Stomach (tissue), 9 donors: ENCODE results near the gene ARHGAP35. TPM values are rescaled to one million over a fixed set of nuclear protein-coding genes. Genes with fewer than 3 reads are reported as not detected.

Source experiments
- DNase-seq, 2 donors: peaks; one replicate each; pipeline versions ENCODE4 v3.0.0 to v3.0.0-alpha.2; 2013 to 2019
- H3K27ac ChIP-seq, 5 donors: fragments of 200-600 bp in 4 of 5; sonication (generic) in 4 of 5; one replicate each; pipeline ENCODE4 v1.5.1; 2013 to 2019; ENCODE audit warnings: mild to moderate bottlenecking in 1 of 5, moderate library complexity in 1 of 5
- H3K27me3 ChIP-seq, 3 donors: fragments of 200-600 bp; sonication (generic); one replicate each; pipeline ENCODE4 v1.5.1; 2017 to 2019; ENCODE audit warnings: mixed run types in 1 of 3
- H3K36me3 ChIP-seq, 4 donors: fragments of 200-600 bp; sonication (generic); 1 replicate in 3 of 4; 2 replicates in 1 of 4; pipeline ENCODE4 v1.5.1; 2016 to 2019
- H3K4me1 ChIP-seq, 4 donors: fragments of 200-600 bp; sonication (generic); one replicate each; pipeline ENCODE4 v1.5.1; 2016 to 2019
- H3K4me3 ChIP-seq, 4 donors: fragments of 200-600 bp; sonication (generic) in 3 of 4; one replicate each; pipeline ENCODE4 v1.5.1; 2016 to 2019; ENCODE audit warnings: mild to moderate bottlenecking in 1 of 4
- H3K9me3 ChIP-seq, 4 donors: fragments of 200-600 bp; sonication (generic); one replicate each; pipeline ENCODE4 v1.5.1; 2016 to 2019
- EP300 ChIP-seq: sonication (generic); formaldehyde crosslinking; IDR thresholded peaks from one replicate; pipeline ENCODE4 v1.6.1; 2017; ENCODE audit warnings: antibody characterized with exemption
- POLR2A ChIP-seq, 4 donors: fragments of 450-650 bp; IDR thresholded peaks; one replicate each; pipeline ENCODE4 v1.6.1; 2016; ENCODE audit warnings: antibody characterized with exemption in 4 of 4, control low read depth in 2 of 4, mild to moderate bottlenecking in 1 of 4, moderate library complexity in 1 of 4
- POLR2AphosphoS5 ChIP-seq, 3 donors: sonication (generic); formaldehyde crosslinking; IDR thresholded peaks; one replicate each; pipeline ENCODE4 v1.6.1; 2016; ENCODE audit warnings: antibody characterized with exemption in 3 of 3
- WGBS, 5 donors: extraction: QIAGEN DNeasy Blood & Tissue Kit in 3 of 5; methylation state at CpG; one replicate each; pipeline versions ENCODE4 v1.1.5 to v1.1.7; 2013 to 2018; 5-methylcytosine and 5-hydroxymethylcytosine counted together
- intact Hi-C: fragments of 100-400 bp; cut with DNase I; formaldehyde crosslinking; loops from one replicate; pipeline ENCODE4 v1.15.1; 2023; ENCODE audit warnings: low total_unique reads
- polyA plus RNA-seq, 3 donors: library from polyadenylated mRNA; stranded (reverse); fragments of 200-250 nt; gene quantifications; one replicate each; pipeline ENCODE4 v1.2.3, GENCODE V29; 2013
- total RNA-seq, 5 donors: library from RNA; depleted of rRNA; stranded (reverse); fragments of >200 nt; gene quantifications; one replicate each; pipeline versions ENCODE4 v1.1.0 to v1.2.3, GENCODE V29; 2014 to 2016
- TF ChIP-seq, protein P1 (sequence below), 7 experiments: fragments of 450-650 bp in 4 of 7; fragments of 200-600 bp in 3 of 7; sonication (generic) in 3 of 7; IDR thresholded peaks; one replicate each; pipeline ENCODE4 v1.5.1; 2016 to 2019; ENCODE audit warnings: antibody characterized with exemption in 7 of 7, control low read depth in 2 of 7, mild to moderate bottlenecking in 1 of 7
- donor health status: healthy with polysubstance abuse.
- donor health status: Bipolar disorder and iron deficiency.
- donor health status: healthy.

ARHGAP35 gene
- total and polyA plus RNA-seq, 8 donors: 5.6 to 200 (median 19.7) TPM

DNA sequence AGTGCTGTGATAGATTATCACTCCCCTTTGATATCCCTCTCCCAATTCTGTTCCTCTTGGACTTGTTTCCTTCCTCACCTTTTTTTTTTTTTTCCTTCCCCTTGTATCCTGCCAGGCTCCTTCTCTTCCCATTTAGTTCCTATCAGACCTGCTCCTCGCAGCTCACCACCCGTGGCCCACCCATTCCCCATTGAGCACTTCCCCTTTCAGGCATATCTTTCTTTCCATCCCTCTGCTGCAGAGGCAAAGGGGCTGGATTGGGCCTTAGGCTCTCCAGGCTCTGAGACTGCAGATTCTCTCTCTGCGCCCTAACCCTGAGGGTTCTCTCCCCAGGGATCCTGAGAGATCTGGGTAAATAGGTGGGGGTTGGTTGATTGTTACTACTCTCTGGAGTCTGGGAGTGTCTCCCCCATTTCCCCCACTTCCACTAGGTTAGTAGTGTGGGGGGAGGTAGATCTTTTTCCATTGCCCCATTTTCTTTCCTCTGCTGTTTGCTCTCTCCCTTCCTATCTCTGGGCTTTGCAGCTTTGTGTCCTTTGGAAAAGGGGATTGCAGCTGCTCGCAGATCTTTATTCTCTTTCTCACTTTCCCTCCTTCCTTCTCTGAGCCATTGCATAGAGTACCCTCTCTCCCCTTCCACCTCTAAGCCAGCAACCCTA is 2.3 kb downstream of the ARHGAP35 start:
- Histone ChIP-seq H3K4me1 (peaks cover 62 to 76% (median 74%) of the 10 kb centered on the region in 4 donors), H3K36me3 (no peaks in the 10 kb centered on the region), H3K9me3 (no peaks in the 10 kb centered on the region), H3K27me3 (no peaks in the 10 kb centered on the region), H3K4me3 (peak overlapping the region; percentile 80 to 95 (median 91)), H3K27ac (peak overlapping the region; percentile 59 to 99 (median 97))
- 37 to 54% (median 40%) methylated on average over 4 of the region's 4 CpGs for WGBS, 5 donors
- no peak for DNase-seq
- TF ChIP-seq EP300 (no peak), POLR2AphosphoS5 (IDR thresholded peaks at IDR 0.05) (no peak), POLR2A (IDR thresholded peaks at IDR 0.05) (no peak)
- TF ChIP-seq, protein P1, sequence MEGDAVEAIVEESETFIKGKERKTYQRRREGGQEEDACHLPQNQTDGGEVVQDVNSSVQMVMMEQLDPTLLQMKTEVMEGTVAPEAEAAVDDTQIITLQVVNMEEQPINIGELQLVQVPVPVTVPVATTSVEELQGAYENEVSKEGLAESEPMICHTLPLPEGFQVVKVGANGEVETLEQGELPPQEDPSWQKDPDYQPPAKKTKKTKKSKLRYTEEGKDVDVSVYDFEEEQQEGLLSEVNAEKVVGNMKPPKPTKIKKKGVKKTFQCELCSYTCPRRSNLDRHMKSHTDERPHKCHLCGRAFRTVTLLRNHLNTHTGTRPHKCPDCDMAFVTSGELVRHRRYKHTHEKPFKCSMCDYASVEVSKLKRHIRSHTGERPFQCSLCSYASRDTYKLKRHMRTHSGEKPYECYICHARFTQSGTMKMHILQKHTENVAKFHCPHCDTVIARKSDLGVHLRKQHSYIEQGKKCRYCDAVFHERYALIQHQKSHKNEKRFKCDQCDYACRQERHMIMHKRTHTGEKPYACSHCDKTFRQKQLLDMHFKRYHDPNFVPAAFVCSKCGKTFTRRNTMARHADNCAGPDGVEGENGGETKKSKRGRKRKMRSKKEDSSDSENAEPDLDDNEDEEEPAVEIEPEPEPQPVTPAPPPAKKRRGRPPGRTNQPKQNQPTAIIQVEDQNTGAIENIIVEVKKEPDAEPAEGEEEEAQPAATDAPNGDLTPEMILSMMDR (IDR thresholded peaks at IDR 0.05): no peak
- intact Hi-C loops: loop anchor here (5.0 kb wide), 1 partner anchor 129 kb away; no protein-coding TSS in a partner anchor

DNA sequence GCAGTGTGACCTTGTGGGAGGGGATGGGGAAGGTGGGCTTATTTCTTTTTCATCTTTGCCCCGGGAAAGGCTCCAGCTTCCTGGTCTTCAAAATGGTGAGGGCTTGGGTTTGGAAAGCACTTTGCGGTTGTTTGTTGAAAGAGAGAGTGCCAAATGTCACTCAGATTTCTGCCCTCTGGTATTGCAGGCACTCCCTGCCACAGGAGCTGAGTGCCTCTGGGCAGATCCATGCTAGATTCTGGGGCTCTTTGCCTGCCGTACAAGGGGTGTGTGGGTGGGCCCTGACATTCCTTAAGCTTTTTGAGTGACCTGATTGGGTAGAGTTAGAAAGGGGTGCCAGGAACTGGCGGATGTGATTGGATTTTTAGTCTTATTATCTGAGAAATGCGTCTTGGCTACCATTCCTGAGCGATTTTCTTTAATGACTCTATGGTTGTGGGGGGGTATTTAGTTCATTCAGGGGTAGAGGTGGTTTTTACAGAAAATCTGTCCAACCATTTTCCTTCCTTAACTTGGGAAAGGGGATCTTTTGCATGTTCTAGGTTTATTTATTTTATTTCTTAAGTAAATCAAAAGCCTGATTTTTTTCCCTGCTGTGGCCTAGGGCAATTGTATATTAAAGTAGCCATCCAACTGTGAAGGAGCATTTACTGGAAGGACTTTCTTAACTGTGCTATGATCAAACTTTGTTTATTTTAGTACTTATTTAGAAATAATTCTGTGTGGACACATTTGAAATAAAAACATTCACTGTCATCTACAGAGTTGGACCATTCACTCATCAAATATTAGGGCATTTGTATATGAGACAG is 3.2 kb downstream of the ARHGAP35 start:
- WGBS, 5 donors: 15 to 25% (median 20%) methylated on average over 6 of the region's 6 CpGs
- TF ChIP-seq EP300 (no peak), POLR2AphosphoS5 (IDR thresholded peaks at IDR 0.05) (peak in 1 of 3 donors; percentile 40)
- H3K27ac ChIP-seq: peak overlapping the region; percentile 59 to 99 (median 97)
- DNase-seq: peak; percentile 39 to 69
- peaks cover 62 to 86% (median 80%) of the 10 kb centered on the region in 4 donors for H3K4me1 ChIP-seq
- peak overlapping the region; percentile 16 to 95 (median 84) for H3K4me3 ChIP-seq
- no peaks in the 10 kb centered on the region for H3K36me3 ChIP-seq
- intact Hi-C loops: loop anchor here (5.0 kb wide), 1 partner anchor 128 kb away; no protein-coding TSS in a partner anchor
- H3K9me3 ChIP-seq: no peaks in the 10 kb centered on the region
- H3K27me3 ChIP-seq: no peaks in the 10 kb centered on the region

DNA sequence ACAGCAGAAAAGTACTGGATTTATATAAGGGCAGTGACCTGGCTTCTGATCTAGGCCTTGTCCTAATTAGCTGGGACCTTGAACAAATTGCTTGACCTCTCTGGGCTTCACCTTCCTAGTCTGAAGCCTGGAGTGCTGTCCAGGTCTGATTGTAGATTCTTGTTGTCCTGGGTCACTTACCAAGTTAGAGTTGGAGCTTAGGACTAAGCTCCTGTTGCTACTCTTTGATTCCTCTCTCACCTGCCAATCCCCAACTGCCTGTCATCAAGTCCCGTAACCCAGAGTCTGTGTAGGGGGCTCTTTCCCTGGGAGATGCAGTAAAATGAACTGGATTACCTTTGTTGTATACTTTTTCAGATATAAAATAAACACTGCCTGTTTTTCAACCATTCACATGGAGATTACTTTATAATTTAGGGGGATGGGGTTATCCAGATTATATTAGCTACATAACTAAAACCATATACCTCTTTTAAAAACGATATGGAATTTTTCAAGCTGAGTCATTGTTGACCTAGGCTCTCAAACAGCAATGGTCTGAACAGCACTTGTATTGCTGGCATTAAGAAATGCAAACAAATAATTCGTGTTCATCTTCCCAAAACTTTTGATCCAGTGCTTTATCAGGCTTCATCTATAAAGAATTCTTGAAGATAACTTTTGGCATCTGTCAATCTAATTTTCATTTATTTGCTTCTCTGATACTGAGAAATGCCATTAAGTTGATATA is 5.8 kb downstream of the ARHGAP35 start:
- Histone ChIP-seq H3K27me3 (no peaks in the 10 kb centered on the region), H3K4me1 (peaks cover 55 to 98% (median 81%) of the 10 kb centered on the region in 4 donors), H3K36me3 (no peaks in the 10 kb centered on the region), H3K4me3 (no peak overlapping the region), H3K27ac (peak overlapping the region in 3 of 5 donors; percentile 33 to 54 (median 39)), H3K9me3 (no peaks in the 10 kb centered on the region)
- 29 to 39% (median 35%) methylated on average over 3 of the region's 3 CpGs for WGBS, 5 donors
- no peak for TF ChIP-seq POLR2AphosphoS5 (IDR thresholded peaks at IDR 0.05)
- no peak for TF ChIP-seq EP300
- TF ChIP-seq POLR2A (IDR thresholded peaks at IDR 0.05): no peak
- TF ChIP-seq, protein P1 (IDR thresholded peaks at IDR 0.05): no peak
- DNase-seq: no peak
- intact Hi-C loops: no loop called here

DNA sequence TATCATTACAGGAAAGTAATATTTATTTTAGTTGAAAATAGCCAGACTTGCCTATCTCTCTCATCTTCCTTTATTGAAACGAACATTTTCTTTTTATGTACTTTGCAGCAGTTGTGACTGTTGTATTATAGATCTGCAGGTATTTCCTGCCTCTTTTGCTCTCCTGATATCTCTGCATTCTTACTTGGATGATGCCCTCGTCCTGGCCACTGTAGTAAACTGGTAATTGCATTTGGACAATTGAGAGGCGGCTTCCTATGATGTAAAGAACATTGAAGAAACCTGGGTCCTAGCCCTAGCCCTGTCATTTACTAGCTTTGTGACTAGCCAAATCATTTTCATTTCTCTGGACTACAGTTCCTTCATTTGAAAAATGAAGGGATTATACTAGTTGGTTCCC is 6.4 kb downstream of the ARHGAP35 start:
- peak overlapping the region in 3 of 5 donors; percentile 33 to 54 (median 39) for H3K27ac ChIP-seq
- intact Hi-C loops: no loop called here

More for the DNA sequence above, 6.4 kb downstream of the ARHGAP35 start:
- peaks cover 54 to 92% (median 75%) of the 10 kb centered on the region in 4 donors for H3K4me1 ChIP-seq
- TF ChIP-seq EP300: no peak
- TF ChIP-seq, protein P1 (IDR thresholded peaks at IDR 0.05): no peak
- TF ChIP-seq POLR2AphosphoS5 (IDR thresholded peaks at IDR 0.05): no peak
- no peak for TF ChIP-seq POLR2A (IDR thresholded peaks at IDR 0.05)
- H3K27me3 ChIP-seq: no peaks in the 10 kb centered on the region
- H3K9me3 ChIP-seq: no peaks in the 10 kb centered on the region
- H3K4me3 ChIP-seq: no peak overlapping the region
- WGBS, 5 donors: 39 to 43% (median 41%) methylated on average over 3 of the region's 3 CpGs
- no peak for DNase-seq
- no peaks in the 10 kb centered on the region for H3K36me3 ChIP-seq
